H1 (cell line): Measurements from ENCODE around the gene UQCRC2. TPM values are rescaled to one million over a fixed set of nuclear protein-coding genes. Genes with fewer than 3 reads are reported as not detected.

Experiments used
- CTCF ChIA-PET: fragments of 300-600 bp; sonication (Branson Sonifier 250); formaldehyde crosslinking; loops from one replicate; lab custom pipeline; 2021; ENCODE audit not compliant: partially characterized antibody; lab: Charles Lee
- POLR2A ChIA-PET: fragments of 300-600 bp; sonication (Branson Sonifier 250); formaldehyde crosslinking; loops from one replicate; lab custom pipeline; 2021; ENCODE audit warnings: inconsistent platforms; ENCODE audit not compliant: partially characterized antibody; lab: Charles Lee
- DNase-seq, 2 experiments: peaks; one replicate each; pipeline versions ENCODE4 v3.0.0 to v3.0.0-alpha.2; 2010 to 2022; ENCODE audit warnings: low spot score in 2 of 2, low read depth in 1 of 2, mixed read lengths in 1 of 2
- FAIRE-seq: peaks from 2 replicates; lab custom pipeline; 2011; peaks lifted over from hg19 to GRCh38; lab: Jason Lieb, UNC
- H2AFZ ChIP-seq: 2 replicates; pipeline ENCODE4 v1.8.1; 2012; ENCODE audit warnings: low read length, inconsistent platforms
- H2AK5ac ChIP-seq: 2 replicates; pipeline ENCODE4 v1.6.1; 2013; ENCODE audit warnings: low read depth, low read length
- H2BK120ac ChIP-seq: replicated peaks from 2 replicates; pipeline ENCODE3; 2013; ENCODE audit warnings: low read depth, low read length, inconsistent platforms
- H2BK12ac ChIP-seq: 2 replicates; pipeline ENCODE4 v1.6.1; 2013; ENCODE audit warnings: low read depth, low read length
- H2BK15ac ChIP-seq: 2 replicates; pipeline ENCODE4 v1.6.1; 2013; ENCODE audit warnings: low read length
- H2BK20ac ChIP-seq: 2 replicates; pipeline ENCODE4 v1.6.1; 2013; ENCODE audit warnings: low read length
- H2BK5ac ChIP-seq: 2 replicates; pipeline ENCODE4 v1.6.1; 2013; ENCODE audit warnings: low read depth, low read length
- H3K14ac ChIP-seq: 2 replicates; pipeline ENCODE4 v1.6.1; 2013; ENCODE audit warnings: inconsistent platforms; ENCODE audit not compliant: insufficient read length
- H3K18ac ChIP-seq: 2 replicates; pipeline ENCODE4 v1.6.1; 2013; ENCODE audit warnings: low read length; ENCODE audit errors: extremely low read depth
- H3K23ac ChIP-seq: 2 replicates; pipeline ENCODE4 v1.6.1; 2013; ENCODE audit warnings: inconsistent platforms; ENCODE audit not compliant: insufficient read length
- H3K23me2 ChIP-seq: 2 replicates; pipeline ENCODE4 v1.6.1; 2013; ENCODE audit warnings: low read depth, low read length
- H3K27ac ChIP-seq: 2 replicates; pipeline ENCODE4 v1.6.1; 2011; ENCODE audit warnings: low read depth, low read length, inconsistent platforms
- H3K27me3 ChIP-seq, 4 experiments: replicated peaks in 1 of 4; 1 replicate in 1 of 4; 2 replicates in 3 of 4; pipeline versions ENCODE4 v1.6.1 to v1.8.1; 2011 to 2013; ENCODE audit warnings: low read length in 3 of 4, mild to moderate bottlenecking in 3 of 4, inconsistent platforms in 2 of 4, mixed read lengths in 2 of 4, moderate library complexity in 1 of 4; ENCODE audit not compliant: control insufficient read depth in 3 of 4, insufficient read depth in 3 of 4; ENCODE audit errors: extremely low read depth in 1 of 4
- H3K36me3 ChIP-seq, 4 experiments: 2 replicates each; pipeline versions ENCODE4 v1.6.1 to v1.8.1; 2011 to 2013; ENCODE audit warnings: mild to moderate bottlenecking in 4 of 4, low read length in 3 of 4, moderate library complexity in 2 of 4, control low read depth in 1 of 4, inconsistent platforms in 1 of 4; ENCODE audit not compliant: insufficient read depth in 4 of 4, control insufficient read depth in 2 of 4
- H3K4ac ChIP-seq: replicated peaks from 2 replicates; pipeline ENCODE3; 2013; ENCODE audit warnings: low read length, low read depth, mixed read lengths, inconsistent platforms; ENCODE audit not compliant: insufficient read length
- H3K4me1 ChIP-seq, 4 experiments: replicated peaks in 1 of 4; 1 replicate in 1 of 4; 2 replicates in 3 of 4; pipeline versions ENCODE4 v1.6.1 to v1.8.1; 2011 to 2013; ENCODE audit warnings: low read length in 3 of 4, inconsistent platforms in 2 of 4, mixed read lengths in 1 of 4; ENCODE audit not compliant: insufficient read depth in 4 of 4, control insufficient read depth in 3 of 4
- H3K4me2 ChIP-seq, 2 experiments: 2 replicates each; pipeline versions ENCODE4 v1.6.1 to v1.8.1; 2011 to 2013; ENCODE audit warnings: low read depth in 2 of 2, low read length in 2 of 2, control low read depth in 1 of 2, inconsistent platforms in 1 of 2, mild to moderate bottlenecking in 1 of 2; ENCODE audit not compliant: insufficient read depth in 1 of 2
- H3K4me3 ChIP-seq, 4 experiments: fragments of 200-600, 300-600 bp in 1 of 4; sonication (generic), shearing (Covaris generic), sonication (Bioruptor Twin) in 1 of 4; 2 replicates each; pipeline versions ENCODE4 v1.5.1 to v1.8.1; 2011 to 2016; ENCODE audit warnings: low read length in 4 of 4, low read depth in 3 of 4, control low read depth in 2 of 4, inconsistent platforms in 2 of 4, mild to moderate bottlenecking in 2 of 4, mixed read lengths in 1 of 4, moderate library complexity in 1 of 4; ENCODE audit not compliant: insufficient read depth in 2 of 4; ENCODE audit errors: extremely low read depth in 1 of 4
- H3K56ac ChIP-seq: replicated peaks from 2 replicates; pipeline ENCODE3; 2013; ENCODE audit warnings: low read depth, mild to moderate bottlenecking, mixed read lengths, low read length, inconsistent platforms; ENCODE audit not compliant: insufficient read length
- H3K79me1 ChIP-seq: 2 replicates; pipeline ENCODE4 v1.6.1; 2013; ENCODE audit warnings: low read depth, low read length, control low read depth
- H3K79me2 ChIP-seq, 2 experiments: 2 replicates each; pipeline versions ENCODE4 v1.6.1 to v1.8.1; 2012 to 2013; ENCODE audit warnings: low read length in 2 of 2, mild to moderate bottlenecking in 2 of 2, inconsistent platforms in 1 of 2; ENCODE audit not compliant: insufficient read depth in 2 of 2, control insufficient read depth in 1 of 2
- H3K9ac ChIP-seq, 4 experiments: replicated peaks in 1 of 4; 1 replicate in 1 of 4; 2 replicates in 3 of 4; pipeline versions ENCODE4 v1.6.1 to v1.8.1; 2011 to 2013; ENCODE audit warnings: low read depth in 3 of 4, low read length in 3 of 4, control low read depth in 2 of 4, mild to moderate bottlenecking in 2 of 4, moderate library complexity in 2 of 4, inconsistent platforms in 1 of 4; ENCODE audit errors: extremely low read depth in 1 of 4
- H3K9me3 ChIP-seq, 2 experiments: 2 replicates each; pipeline versions ENCODE4 v1.6.1 to v1.8.1; 2012 to 2013; ENCODE audit warnings: mild to moderate bottlenecking in 2 of 2, moderate library complexity in 2 of 2, control low read depth in 1 of 2, inconsistent platforms in 1 of 2, low read depth in 1 of 2, low read length in 1 of 2, mixed read lengths in 1 of 2; ENCODE audit not compliant: insufficient read depth in 2 of 2
- H4K20me1 ChIP-seq, 2 experiments: replicated peaks in 1 of 2; 2 replicates each; pipeline versions ENCODE3 to v1.8.1; 2011 to 2013; ENCODE audit warnings: inconsistent platforms in 2 of 2, low read length in 2 of 2, mild to moderate bottlenecking in 1 of 2; ENCODE audit not compliant: insufficient read depth in 2 of 2, control insufficient read depth in 1 of 2
- H4K5ac ChIP-seq: 2 replicates; pipeline ENCODE4 v1.6.1; 2013; ENCODE audit warnings: low read length, low read depth, mixed read lengths, inconsistent platforms; ENCODE audit not compliant: insufficient read length
- H4K8ac ChIP-seq: 2 replicates; pipeline ENCODE4 v1.8.0; 2013; ENCODE audit warnings: mild to moderate bottlenecking, moderate library complexity, low read length, inconsistent platforms; ENCODE audit not compliant: insufficient read depth; ENCODE audit errors: extremely low read depth
- H4K91ac ChIP-seq: replicated peaks from 2 replicates; pipeline ENCODE3; 2013; ENCODE audit warnings: low read length, mixed read lengths, inconsistent platforms; ENCODE audit not compliant: insufficient read length
- WGBS, 2 experiments: shearing (Covaris generic) in 1 of 2; methylation state at CpG; one replicate each; pipeline versions ENCODE4 v1.1.6 to v1.1.7; 2013 to 2015; ENCODE audit warnings: low lambda C conversion rate in 2 of 2, mixed read lengths in 2 of 2, inconsistent platforms in 1 of 2, low coverage in 1 of 2, missing lambda C conversion rate in 1 of 2; ENCODE audit not compliant: insufficient replicate concordance in 2 of 2, insufficient coverage in 1 of 2, insufficient read length in 1 of 2; ENCODE audit errors: extremely low coverage in 1 of 2, missing lambda C conversion rate in 1 of 2; 5-methylcytosine and 5-hydroxymethylcytosine counted together
- polyA plus RNA-seq, 7 experiments: library from polyadenylated mRNA; depleted of rRNA in 3 of 7; stranded (reverse) in 5 of 7; unstranded in 2 of 7; fragments of >200 nt in 5 of 7; fragments of 200-250 nt in 2 of 7; gene quantifications; 1 replicate in 5 of 7; 2 replicates in 1 of 7; 4 replicates in 1 of 7; pipeline versions ENCODE4 v1.2.1 to v1.2.3, GENCODE V29; 2011 to 2013; ENCODE audit warnings: missing spikeins in 2 of 7, mixed read lengths in 2 of 7
- total RNA-seq: library from RNA; stranded (reverse); fragmentation: NEBNext Ultra II Directional; extraction: Animal tissue kit (Norgen Biotek cat#: 25700); gene quantifications from 2 replicates; pipeline ENCODE4 v1.2.1, GENCODE V29; 2021

The UQCRC2 gene
- total and polyA plus RNA-seq, 2 of the 8 experiments (the other 6 are each of a cell fraction or from before 2014, with no cell fraction given) = 94.4 to 182 TPM

- Histone ChIP-seq H3K14ac (no peak overlapping the region), H3K79me1 (no peaks in the 10 kb centered on the region; the same call in 1 of the 2 replicates), H4K20me1 (no peaks in the 10 kb centered on the region), H3K23me2 (no peaks in the 10 kb centered on the region), H2BK120ac (no peak overlapping the region), H3K4ac (no peak overlapping the region), H2AFZ (no peak overlapping the region), H4K8ac (no peak overlapping the region), H2BK15ac (no peak overlapping the region), H3K27me3 (no peaks in the 10 kb centered on the region), H3K79me2 (no peaks in the 10 kb centered on the region), H3K56ac (no peak overlapping the region), H2BK12ac (no peak overlapping the region), H3K9ac (no peak overlapping the region), H2BK5ac (no peak overlapping the region), H3K27ac (no peak overlapping the region), H4K91ac (no peak overlapping the region), H2BK20ac (no peak overlapping the region), H3K9me3 (no peaks in the 10 kb centered on the region), H2AK5ac (no peak overlapping the region), H3K4me1 (peaks cover 0 to 2% (median 0%) of the 10 kb centered on the region in 4 experiments; a peak in 1 of 7 replicates), H3K4me2 (no peak overlapping the region), H3K18ac (no peak overlapping the region), H3K4me3 (no peak overlapping the region), H3K36me3 (peaks cover 15 to 50% (median 41%) of the 10 kb centered on the region in 4 experiments), H3K23ac (no peak overlapping the region), H4K5ac (no peak overlapping the region)
- DNase-seq (no peak), FAIRE-seq (no peak)
- POLR2A ChIA-PET = interaction anchor here (1.2 kb wide), 1 partner anchor 15 kb away, joined by 4 read pairs; no protein-coding TSS in a partner anchor
- CTCF ChIA-PET = interaction anchor here (0.7 to 1.4 kb wide), 4 partner anchors 22 to 205 kb away, joined by 3 to 4 read pairs (median 4); no protein-coding TSS in a partner anchor
- WGBS, 2 experiments = 88% methylated on average over 3 of the region's 3 CpGs; no CpG with 5 or more reads in 1 of the 2 experiments
Observed at GRCh38 chr16:21984062-21984461, 30.9 kb downstream of the UQCRC2 start.
